Large intestine (tissue), 3 donors: ENCODE data around the gene PRAC1. TPM values are rescaled to one million over a fixed set of nuclear protein-coding genes. Genes with fewer than 3 reads are reported as not detected.

Experiments used
- DNase-seq, 2 donors: peaks; one replicate each; pipeline versions ENCODE4 v3.0.0 to v3.0.0-alpha.2; 2013
- H3K27ac ChIP-seq: one replicate; pipeline ENCODE4 v1.5.1; 2013; ENCODE audit warnings: low read length
- H3K27me3 ChIP-seq: 2 replicates; pipeline ENCODE4 v1.6.1; 2013; ENCODE audit warnings: low read length; ENCODE audit not compliant: control insufficient read depth, insufficient read depth
- H3K36me3 ChIP-seq: 2 replicates; pipeline ENCODE4 v1.6.1; 2013; ENCODE audit warnings: low read length; ENCODE audit not compliant: control insufficient read depth, insufficient read depth
- H3K4me1 ChIP-seq: one replicate; pipeline ENCODE4 v1.6.1; 2013; ENCODE audit warnings: low read length; ENCODE audit not compliant: control insufficient read depth, insufficient read depth
- H3K4me3 ChIP-seq: one replicate; pipeline ENCODE4 v1.5.1; 2013; ENCODE audit warnings: low read length
- H3K9me3 ChIP-seq: one replicate; pipeline ENCODE4 v1.6.1; 2013; ENCODE audit warnings: mild to moderate bottlenecking, low read depth, low read length, moderate library complexity; ENCODE audit not compliant: control insufficient read depth
- WGBS: methylation state at CpG from one replicate; pipeline ENCODE4 v1.1.5; 2013; ENCODE audit warnings: low lambda C conversion rate; ENCODE audit not compliant: insufficient coverage; 5-methylcytosine and 5-hydroxymethylcytosine counted together
- polyA plus RNA-seq: library from polyadenylated mRNA; unstranded; fragments of 120-200 nt; gene quantifications from one replicate; pipeline ENCODE4 v1.2.1, GENCODE V29; 2013

Gene PRAC1
- polyA plus RNA-seq, 1 donor, result not detected

DNA sequence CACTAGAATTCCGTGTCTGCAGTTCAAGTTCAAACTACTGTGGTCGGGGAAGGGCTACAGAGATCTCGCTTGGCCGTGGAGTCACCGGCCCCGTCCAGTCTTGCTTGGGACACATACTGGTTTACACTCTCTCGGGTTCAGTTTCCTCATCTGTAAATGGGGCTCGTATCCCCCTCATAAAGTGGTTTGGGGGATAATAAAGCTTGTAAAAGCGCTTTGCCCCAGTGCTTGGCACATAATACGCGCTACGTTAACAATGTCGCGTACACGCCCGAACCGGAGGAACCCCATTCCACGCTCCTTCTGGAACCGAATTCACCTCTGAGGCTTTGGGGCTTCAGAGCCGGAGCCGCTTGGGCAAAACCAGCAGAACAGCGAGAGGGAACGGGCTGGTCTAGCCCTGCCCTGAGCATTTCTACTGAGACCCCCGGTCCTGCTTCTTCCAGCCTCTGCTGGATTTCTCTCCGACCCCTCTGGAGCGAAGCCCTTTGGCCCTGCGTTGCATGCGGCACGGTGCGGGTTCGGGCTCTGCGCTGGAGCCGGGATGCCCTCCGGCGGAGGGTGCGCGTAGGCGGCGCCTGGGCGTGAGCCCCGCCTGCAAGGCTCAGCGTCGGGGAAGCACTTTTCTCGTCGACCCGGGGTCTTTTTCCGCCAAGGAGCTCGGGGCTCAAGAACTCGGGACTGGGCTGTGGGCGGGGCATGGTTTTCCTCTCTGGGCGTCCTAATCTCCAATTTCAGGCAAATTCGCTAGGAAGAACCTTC is 32.4 kb upstream of the PRAC1 start:
- Histone ChIP-seq H3K27me3 (peaks cover 92% of the 10 kb centered on the region), H3K9me3 (peaks cover 8% of the 10 kb centered on the region), H3K36me3 (no peaks in the 10 kb centered on the region), H3K4me3 (no peak overlapping the region), H3K27ac (no peak overlapping the region), H3K4me1 (no peaks in the 10 kb centered on the region)
- no CpG with 5 or more reads among the region's 52 CpGs for WGBS
- no peak for DNase-seq

GRCh38 chr17:48753794-48754499 is 31.6 kb upstream of the PRAC1 start:
- WGBS, result no CpG with 5 or more reads among the region's 22 CpGs
- H3K4me1 ChIP-seq, result no peaks in the 10 kb centered on the region
- H3K36me3 ChIP-seq, result no peaks in the 10 kb centered on the region
- H3K4me3 ChIP-seq, result no peak overlapping the region
- H3K27ac ChIP-seq, result no peak overlapping the region
- peaks cover 95% of the 10 kb centered on the region for H3K27me3 ChIP-seq
- H3K9me3 ChIP-seq, result peaks cover 8% of the 10 kb centered on the region
- no peak for DNase-seq

GRCh38 chr17:48752399-48753288 is 30.3 kb upstream of the PRAC1 start:
- no peak for DNase-seq
- Histone ChIP-seq H3K27me3 (peaks cover 96% of the 10 kb centered on the region), H3K4me3 (no peak overlapping the region), H3K27ac (no peak overlapping the region), H3K4me1 (no peaks in the 10 kb centered on the region), H3K9me3 (peaks cover 10% of the 10 kb centered on the region), H3K36me3 (no peaks in the 10 kb centered on the region)
- WGBS, result no CpG with 5 or more reads among the region's 43 CpGs

GRCh38 chr17:48751733-48752398 is 29.5 kb upstream of the PRAC1 start:
- no peak for DNase-seq
- H3K27me3 ChIP-seq, result peaks cover 96% of the 10 kb centered on the region
- no peaks in the 10 kb centered on the region for H3K4me1 ChIP-seq
- no peak overlapping the region for H3K27ac ChIP-seq
- no peak overlapping the region for H3K4me3 ChIP-seq
- WGBS, result 0% methylated on average over 1 of the region's 13 CpGs
- H3K36me3 ChIP-seq, result no peaks in the 10 kb centered on the region
- H3K9me3 ChIP-seq, result peaks cover 16% of the 10 kb centered on the region

- H3K27ac ChIP-seq, result no peak overlapping the region
- no peak for DNase-seq
- H3K4me3 ChIP-seq, result no peak overlapping the region
Observed at GRCh38 chr17:48751172-48751571, 28.9 kb upstream of the PRAC1 start.

DNA sequence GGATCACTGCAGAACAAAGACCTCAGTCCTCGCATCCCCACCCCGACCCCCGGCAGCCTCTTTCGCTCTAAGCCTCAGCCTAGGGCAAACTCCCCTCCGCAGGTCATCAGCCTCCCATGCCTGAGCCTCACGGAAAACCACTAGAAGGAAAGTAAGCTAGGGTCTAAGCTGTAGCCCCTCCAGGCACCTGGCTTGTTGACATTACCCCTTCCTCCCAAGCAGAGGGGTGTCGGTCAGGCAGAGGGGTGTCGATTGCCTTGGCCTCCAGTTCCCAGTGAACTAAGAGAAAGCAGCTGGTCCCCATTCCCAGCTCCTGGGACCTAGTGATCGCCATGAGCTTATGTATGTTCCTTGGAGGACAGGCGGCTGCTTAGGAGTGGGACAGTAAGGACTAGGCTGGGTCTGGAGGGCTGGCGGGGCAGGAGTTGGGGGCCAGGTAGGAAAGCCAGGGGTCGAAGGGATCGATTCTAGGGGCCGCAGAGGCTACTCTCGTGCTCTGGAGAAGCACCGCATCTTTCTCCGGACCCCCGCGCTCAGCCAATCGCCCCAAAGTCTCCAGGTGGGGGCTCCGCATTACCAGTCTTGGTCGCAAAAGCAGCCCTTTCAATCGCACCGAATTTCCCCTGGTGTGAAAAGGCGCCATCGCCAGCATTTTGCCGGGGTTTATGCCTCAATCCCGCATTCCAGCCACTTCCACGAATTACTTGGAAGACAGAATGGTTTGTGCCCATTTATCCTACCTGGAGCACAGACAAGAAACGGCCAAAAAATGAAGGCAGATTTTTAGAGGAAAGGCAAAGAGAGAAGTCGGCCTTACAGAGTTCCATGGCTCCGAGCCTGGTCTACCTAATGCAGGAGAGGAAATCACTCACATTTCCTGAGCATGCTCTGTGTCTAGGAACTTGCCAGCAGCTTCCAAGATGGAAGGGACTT is 27.6 kb upstream of the PRAC1 start:
- WGBS, result no CpG with 5 or more reads among the region's 32 CpGs
- H3K36me3 ChIP-seq, result no peaks in the 10 kb centered on the region
- no peak overlapping the region for H3K27ac ChIP-seq
- DNase-seq, result no peak
- H3K27me3 ChIP-seq, result peaks cover 96% of the 10 kb centered on the region
- H3K9me3 ChIP-seq, result peaks cover 14% of the 10 kb centered on the region
- H3K4me1 ChIP-seq, result no peaks in the 10 kb centered on the region
- H3K4me3 ChIP-seq, result no peak overlapping the region

More at GRCh38 chr17:48751172-48751571, 28.9 kb upstream of the PRAC1 start:
- H3K9me3 ChIP-seq, result peaks cover 16% of the 10 kb centered on the region
- no CpG with 5 or more reads among the region's 3 CpGs for WGBS
- H3K36me3 ChIP-seq, result no peaks in the 10 kb centered on the region
- no peaks in the 10 kb centered on the region for H3K4me1 ChIP-seq
- peaks cover 96% of the 10 kb centered on the region for H3K27me3 ChIP-seq

DNA sequence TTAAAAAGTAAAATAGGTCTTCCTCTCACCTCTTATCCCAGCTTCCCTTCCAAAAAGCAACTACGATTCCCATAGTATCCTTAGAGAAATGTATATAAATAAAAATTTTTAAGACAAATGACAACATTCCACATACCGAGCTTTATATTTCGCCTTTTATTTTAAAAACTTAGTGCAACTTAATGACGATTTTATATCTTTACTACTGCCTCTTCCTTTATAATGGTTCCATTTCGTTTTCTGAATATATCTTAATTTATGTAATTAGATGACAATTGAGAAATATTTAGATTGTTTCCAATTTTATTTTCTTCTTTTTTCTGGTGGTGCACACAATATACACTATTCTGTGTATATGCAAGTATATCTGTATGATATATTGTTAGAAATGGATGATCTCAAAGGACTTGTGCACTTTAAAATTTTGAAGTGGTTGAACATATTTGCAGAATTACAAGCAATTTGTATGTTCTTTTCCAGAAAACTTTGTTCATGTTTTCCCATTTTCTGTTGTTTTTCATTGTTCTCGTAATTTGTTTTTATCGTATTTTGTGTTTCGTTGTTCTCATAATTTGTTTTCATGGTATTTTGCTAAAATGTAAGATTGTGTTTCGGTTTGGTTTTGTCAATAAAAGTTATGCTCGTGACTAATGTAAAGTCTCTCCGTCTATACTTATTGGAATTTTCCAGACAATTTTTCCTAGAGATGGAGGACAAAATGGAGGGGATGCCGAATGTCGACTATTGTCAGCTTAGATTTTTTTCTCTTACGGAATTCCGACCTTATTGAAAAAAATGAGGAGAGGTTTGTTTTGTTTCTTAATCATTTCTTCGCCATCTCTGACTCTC is 26.6 kb upstream of the PRAC1 start:
- no peak overlapping the region for H3K4me3 ChIP-seq
- no peak for DNase-seq
- no peaks in the 10 kb centered on the region for H3K36me3 ChIP-seq
- H3K27ac ChIP-seq, result no peak overlapping the region
- no peaks in the 10 kb centered on the region for H3K4me1 ChIP-seq
- WGBS, result 25% methylated on average over 9 of the region's 16 CpGs
- peaks cover 96% of the 10 kb centered on the region for H3K27me3 ChIP-seq
- peaks cover 12% of the 10 kb centered on the region for H3K9me3 ChIP-seq

GRCh38 chr17:48747445-48748363 is 25.4 kb upstream of the PRAC1 start:
- H3K27ac ChIP-seq, result no peak overlapping the region
- DNase-seq, result no peak
- peaks cover 96% of the 10 kb centered on the region for H3K27me3 ChIP-seq
- no peak overlapping the region for H3K4me3 ChIP-seq
- no peaks in the 10 kb centered on the region for H3K36me3 ChIP-seq
- 9% methylated on average over 6 of the region's 53 CpGs for WGBS
- H3K9me3 ChIP-seq, result peaks cover 10% of the 10 kb centered on the region
- no peaks in the 10 kb centered on the region for H3K4me1 ChIP-seq
